ENCODE measurements around the gene LLCFC1.

Gene LLCFC1

DNA sequence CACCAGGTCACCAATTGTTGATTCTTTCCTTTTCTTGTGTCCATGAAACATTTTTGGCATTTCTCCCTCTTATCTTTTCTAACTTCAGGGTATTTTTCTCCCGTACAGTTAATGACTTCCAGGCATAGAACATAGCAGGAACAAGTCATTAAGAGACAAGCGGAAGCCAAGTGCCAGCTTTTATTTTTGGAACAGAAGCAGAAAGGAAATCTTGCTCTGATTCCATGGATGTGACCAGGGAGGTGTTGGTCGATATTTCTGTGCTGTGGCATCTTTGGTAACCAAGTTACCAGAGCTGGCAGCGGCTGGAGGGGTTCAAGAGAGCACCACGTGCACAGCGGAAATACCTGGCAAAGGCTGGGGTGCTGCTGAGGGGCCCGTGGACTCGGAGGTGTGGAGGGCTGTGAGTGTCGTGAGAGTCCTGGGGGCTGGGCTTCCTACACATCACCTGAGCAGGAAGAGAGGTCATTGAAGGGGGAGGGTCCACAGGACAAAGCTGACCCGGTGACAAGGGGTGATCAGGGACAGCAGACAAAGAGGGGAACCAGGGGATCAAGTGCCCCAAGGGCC lies 1.8 kb downstream of the LLCFC1 start:
- no peak overlapping the region for H3K4me2 ChIP-seq (ENCODE audit: low read depth, low read length)
- no peaks in the 10 kb centered on the region for H3K79me2 ChIP-seq (ENCODE audit: low read length)
- TF ChIP-seq EZH2phosphoT487 (IDR thresholded peaks at IDR 0.05; ENCODE audit: low read length) = no peak
- no peak for TF ChIP-seq EZH2 (optimal IDR thresholded peaks at IDR 0.05; ENCODE audit: low read depth, low read length)
- TF ChIP-seq, protein P1, sequence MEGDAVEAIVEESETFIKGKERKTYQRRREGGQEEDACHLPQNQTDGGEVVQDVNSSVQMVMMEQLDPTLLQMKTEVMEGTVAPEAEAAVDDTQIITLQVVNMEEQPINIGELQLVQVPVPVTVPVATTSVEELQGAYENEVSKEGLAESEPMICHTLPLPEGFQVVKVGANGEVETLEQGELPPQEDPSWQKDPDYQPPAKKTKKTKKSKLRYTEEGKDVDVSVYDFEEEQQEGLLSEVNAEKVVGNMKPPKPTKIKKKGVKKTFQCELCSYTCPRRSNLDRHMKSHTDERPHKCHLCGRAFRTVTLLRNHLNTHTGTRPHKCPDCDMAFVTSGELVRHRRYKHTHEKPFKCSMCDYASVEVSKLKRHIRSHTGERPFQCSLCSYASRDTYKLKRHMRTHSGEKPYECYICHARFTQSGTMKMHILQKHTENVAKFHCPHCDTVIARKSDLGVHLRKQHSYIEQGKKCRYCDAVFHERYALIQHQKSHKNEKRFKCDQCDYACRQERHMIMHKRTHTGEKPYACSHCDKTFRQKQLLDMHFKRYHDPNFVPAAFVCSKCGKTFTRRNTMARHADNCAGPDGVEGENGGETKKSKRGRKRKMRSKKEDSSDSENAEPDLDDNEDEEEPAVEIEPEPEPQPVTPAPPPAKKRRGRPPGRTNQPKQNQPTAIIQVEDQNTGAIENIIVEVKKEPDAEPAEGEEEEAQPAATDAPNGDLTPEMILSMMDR (IDR thresholded peaks at IDR 0.05; ENCODE audit: low read length) = no peak
- H3K27ac ChIP-seq (ENCODE audit: low read length) = no peak overlapping the region
- no peak overlapping the region for H2AFZ ChIP-seq (ENCODE audit: low read length)
- no peaks in the 10 kb centered on the region for H3K27me3 ChIP-seq (replicated peaks; ENCODE audit: insufficient read depth, low read length)
- no peak overlapping the region for H3K4me3 ChIP-seq (ENCODE audit: low read length)
- no peaks in the 10 kb centered on the region for H3K4me1 ChIP-seq (ENCODE audit: low read length)
- H3K36me3 ChIP-seq (replicated peaks; ENCODE audit: insufficient read depth, low read length) = no peaks in the 10 kb centered on the region
- H4K20me1 ChIP-seq (ENCODE audit: insufficient read depth, low read length) = no peaks in the 10 kb centered on the region
- H3K9ac ChIP-seq (ENCODE audit: low read length) = no peak overlapping the region
- H3F3A ChIP-seq (ENCODE audit: insufficient read depth, low read length) = no peaks in the 10 kb centered on the region
- H3K9me3 ChIP-seq (replicated peaks; ENCODE audit: insufficient read depth, low read length) = no peaks in the 10 kb centered on the region
- no peaks in the 10 kb centered on the region for H3K9me2 ChIP-seq (replicated peaks; ENCODE audit: insufficient read depth, low read length)
- no peak for DNase-seq

DNA sequence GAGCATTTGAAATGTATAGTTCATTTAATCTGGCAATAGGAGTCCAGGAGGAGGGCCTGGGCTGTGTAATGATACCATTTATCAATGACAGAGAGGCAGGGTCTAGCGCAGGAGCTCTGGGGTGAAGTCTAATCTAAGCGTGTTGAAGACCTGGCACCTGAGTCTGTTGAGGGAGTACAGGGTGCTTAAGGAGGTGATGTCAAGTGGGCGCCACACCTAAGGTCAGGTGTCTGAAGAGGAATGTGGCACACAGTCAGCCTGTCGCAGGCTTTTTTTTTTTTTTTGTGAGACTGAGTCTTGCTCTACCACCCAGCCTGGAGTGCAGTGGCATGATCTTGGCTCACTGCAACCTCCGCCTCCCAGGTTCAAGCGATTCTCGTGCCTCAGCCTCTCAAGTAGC lies 2.3 kb downstream of the LLCFC1 start:
- TF ChIP-seq EZH2phosphoT487 (IDR thresholded peaks at IDR 0.05; ENCODE audit: low read length) (no peak), EZH2 (optimal IDR thresholded peaks at IDR 0.05; ENCODE audit: low read depth, low read length) (no peak)
- TF ChIP-seq, protein P1 (IDR thresholded peaks at IDR 0.05; ENCODE audit: low read length) = no peak
- Histone ChIP-seq H3K27ac (ENCODE audit: low read length) (no peak overlapping the region), H3K27me3 (replicated peaks; ENCODE audit: insufficient read depth, low read length) (no peaks in the 10 kb centered on the region), H4K20me1 (ENCODE audit: insufficient read depth, low read length) (no peaks in the 10 kb centered on the region), H3K79me2 (ENCODE audit: low read length) (no peaks in the 10 kb centered on the region), H3K9me3 (replicated peaks; ENCODE audit: insufficient read depth, low read length) (no peaks in the 10 kb centered on the region), H3K9ac (ENCODE audit: low read length) (no peak overlapping the region), H3K4me2 (ENCODE audit: low read depth, low read length) (no peak overlapping the region), H3K4me3 (ENCODE audit: low read length) (no peak overlapping the region), H3K9me2 (replicated peaks; ENCODE audit: insufficient read depth, low read length) (no peaks in the 10 kb centered on the region), H3K4me1 (ENCODE audit: low read length) (no peaks in the 10 kb centered on the region), H3F3A (ENCODE audit: insufficient read depth, low read length) (no peaks in the 10 kb centered on the region), H3K36me3 (replicated peaks; ENCODE audit: insufficient read depth, low read length) (no peaks in the 10 kb centered on the region), H2AFZ (ENCODE audit: low read length) (no peak overlapping the region)
- no peak for DNase-seq

DNA sequence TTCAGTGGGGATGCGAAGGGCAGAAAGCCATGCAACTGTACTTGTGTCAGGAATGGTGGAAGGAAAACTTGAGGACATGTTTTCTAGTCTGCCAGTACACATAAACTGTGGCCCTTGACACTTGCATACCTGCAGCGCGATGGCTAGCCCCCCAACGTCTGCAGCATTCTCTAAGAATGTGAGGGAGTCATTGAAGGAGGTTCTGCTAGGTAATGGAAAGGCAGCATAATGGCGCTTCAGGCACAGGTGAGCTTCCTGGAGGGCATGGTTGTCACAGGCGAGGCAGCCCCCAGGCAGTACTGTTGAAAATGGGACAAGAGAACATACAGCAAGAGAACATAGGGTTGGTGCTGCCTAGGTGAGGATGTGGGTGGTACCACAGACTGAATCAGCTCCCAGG lies 3.5 kb downstream of the LLCFC1 start:
- no peak overlapping the region for H3K4me2 ChIP-seq (ENCODE audit: low read depth, low read length)
- H3K9me2 ChIP-seq (replicated peaks; ENCODE audit: insufficient read depth, low read length) = no peaks in the 10 kb centered on the region
- no peak overlapping the region for H3K27ac ChIP-seq (ENCODE audit: low read length)
- H3K36me3 ChIP-seq (replicated peaks; ENCODE audit: insufficient read depth, low read length) = no peaks in the 10 kb centered on the region
- no peaks in the 10 kb centered on the region for H3F3A ChIP-seq (ENCODE audit: insufficient read depth, low read length)
- H3K9me3 ChIP-seq (replicated peaks; ENCODE audit: insufficient read depth, low read length) = no peaks in the 10 kb centered on the region
- no peak overlapping the region for H3K4me3 ChIP-seq (ENCODE audit: low read length)
- H3K4me1 ChIP-seq (ENCODE audit: low read length) = no peaks in the 10 kb centered on the region
- no peak overlapping the region for H2AFZ ChIP-seq (ENCODE audit: low read length)
- no peak overlapping the region for H3K9ac ChIP-seq (ENCODE audit: low read length)
- H3K27me3 ChIP-seq (replicated peaks; ENCODE audit: insufficient read depth, low read length) = no peaks in the 10 kb centered on the region
- no peaks in the 10 kb centered on the region for H3K79me2 ChIP-seq (ENCODE audit: low read length)
- H4K20me1 ChIP-seq (ENCODE audit: insufficient read depth, low read length) = no peaks in the 10 kb centered on the region
- no peak for DNase-seq
- TF ChIP-seq EZH2phosphoT487 (IDR thresholded peaks at IDR 0.05; ENCODE audit: low read length) (no peak), EZH2 (optimal IDR thresholded peaks at IDR 0.05; ENCODE audit: low read depth, low read length) (no peak)
- TF ChIP-seq, protein P1 (IDR thresholded peaks at IDR 0.05; ENCODE audit: low read length) = no peak

All from MM.1S (cell line).